Mesodermal cell (in vitro differentiated cells): ENCODE data around the gene NGEF.

Source experiments
- H3K27ac ChIP-seq: 2 replicates; pipeline ENCODE4 v1.7.0; 2013; ENCODE audit warnings: mild to moderate bottlenecking, low read depth, low read length, moderate library complexity; ENCODE audit not compliant: severe bottlenecking
- H3K36me3 ChIP-seq: 2 replicates; pipeline ENCODE4 v1.7.1; 2013; ENCODE audit warnings: mild to moderate bottlenecking, low read length, moderate library complexity; ENCODE audit not compliant: control insufficient read depth, insufficient read depth
- H3K4me1 ChIP-seq: one replicate; pipeline ENCODE4 v1.7.1; 2013; ENCODE audit warnings: mild to moderate bottlenecking, low read length; ENCODE audit not compliant: insufficient read depth, control insufficient read depth, poor library complexity, severe bottlenecking
- H3K4me3 ChIP-seq: 2 replicates; pipeline ENCODE4 v1.7.0; 2013; ENCODE audit warnings: low read length, control low read depth, mild to moderate bottlenecking; ENCODE audit not compliant: insufficient read depth, poor library complexity, severe bottlenecking; ENCODE audit errors: extremely low read depth
- H3K9me3 ChIP-seq: 2 replicates; pipeline ENCODE4 v1.7.1; 2013; ENCODE audit warnings: mild to moderate bottlenecking, low read length, moderate library complexity; ENCODE audit not compliant: control insufficient read depth
- WGBS, 2 experiments: methylation state at CpG; one replicate each; pipeline ENCODE4 v1.1.5; 2013; ENCODE audit warnings: missing lambda C conversion rate in 2 of 2; ENCODE audit not compliant: insufficient coverage in 2 of 2; 5-methylcytosine and 5-hydroxymethylcytosine counted together

The NGEF gene

DNA sequence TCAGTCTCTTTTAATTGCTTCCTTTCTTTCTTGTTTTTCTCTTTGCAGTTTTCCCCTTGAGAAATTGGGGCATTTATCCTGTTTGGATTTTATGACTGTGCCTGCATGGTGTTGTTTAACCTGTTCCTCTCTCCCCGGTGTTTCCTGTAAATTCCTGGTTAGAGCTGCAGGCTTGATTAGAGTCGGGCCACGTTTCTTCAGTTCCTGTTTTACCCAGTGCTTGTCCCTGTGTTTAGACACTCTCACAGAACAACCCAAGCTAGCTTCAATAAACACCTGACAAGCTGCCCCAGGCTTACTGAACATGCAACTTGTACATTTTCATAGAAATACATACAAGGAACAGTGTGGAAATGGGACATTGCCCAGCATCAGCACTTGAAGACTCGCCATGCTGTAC lies 53.9 kb downstream of the NGEF start:
- 91 to 100% methylated on average over 1 to 4 of the region's 4 CpGs for WGBS, 2 experiments
- Histone ChIP-seq H3K27ac (no peak overlapping the region), H3K36me3 (no peaks in the 10 kb centered on the region), H3K9me3 (no peaks in the 10 kb centered on the region), H3K4me3 (no peak overlapping the region), H3K4me1 (no peaks in the 10 kb centered on the region)

DNA sequence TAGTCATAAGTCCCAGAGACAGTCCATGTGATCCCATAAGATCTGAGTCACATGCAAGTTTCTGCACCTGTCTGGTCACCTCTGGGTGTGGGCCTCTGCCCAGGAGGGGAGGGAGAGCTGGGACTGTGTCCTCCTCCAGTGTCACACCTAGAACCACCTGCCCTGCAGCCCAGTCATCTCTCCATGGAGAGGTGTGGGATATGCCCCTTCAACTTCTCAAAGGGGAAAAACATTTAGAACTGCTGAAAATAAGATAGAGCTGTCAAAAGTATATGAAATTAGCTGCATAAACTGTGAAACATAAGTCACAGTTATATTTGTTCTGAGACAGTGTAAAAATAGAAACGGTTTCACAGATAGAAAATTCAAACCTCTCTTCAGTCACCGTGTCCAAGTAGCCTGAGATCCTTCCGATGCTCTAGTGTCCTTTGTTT lies 55.4 kb downstream of the NGEF start:
- Histone ChIP-seq H3K4me3 (no peak overlapping the region), H3K27ac (no peak overlapping the region), H3K36me3 (no peaks in the 10 kb centered on the region), H3K9me3 (no peaks in the 10 kb centered on the region), H3K4me1 (no peaks in the 10 kb centered on the region)
- 73 to 100% methylated on average over 2 to 3 of the region's 3 CpGs for WGBS, 2 experiments

DNA sequence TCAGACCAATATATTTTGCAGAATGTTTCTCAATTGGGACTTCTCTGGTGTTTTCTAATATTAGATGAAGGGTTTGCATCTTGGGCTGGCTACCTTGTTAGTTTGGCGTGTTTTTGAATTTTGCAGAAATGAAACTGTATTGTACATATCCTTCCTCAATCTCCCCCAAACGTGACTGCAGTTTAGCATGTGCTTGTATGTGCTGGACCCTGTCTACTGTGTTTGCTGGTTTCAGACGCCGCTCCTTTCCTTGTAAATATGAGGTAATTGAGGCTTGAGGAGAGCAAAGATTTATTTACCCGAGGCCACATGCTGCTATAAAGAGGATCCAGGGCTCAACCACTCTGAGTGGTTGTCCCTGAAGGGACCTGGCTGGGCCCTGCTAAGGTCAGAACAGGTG lies 57.2 kb downstream of the NGEF start:
- no peak overlapping the region for H3K27ac ChIP-seq
- no peaks in the 10 kb centered on the region for H3K9me3 ChIP-seq
- no peaks in the 10 kb centered on the region for H3K4me1 ChIP-seq
- H3K36me3 ChIP-seq, result no peaks in the 10 kb centered on the region
- no peak overlapping the region for H3K4me3 ChIP-seq
- 93 to 100% methylated on average over 3 of the region's 5 CpGs for WGBS, 2 experiments

DNA sequence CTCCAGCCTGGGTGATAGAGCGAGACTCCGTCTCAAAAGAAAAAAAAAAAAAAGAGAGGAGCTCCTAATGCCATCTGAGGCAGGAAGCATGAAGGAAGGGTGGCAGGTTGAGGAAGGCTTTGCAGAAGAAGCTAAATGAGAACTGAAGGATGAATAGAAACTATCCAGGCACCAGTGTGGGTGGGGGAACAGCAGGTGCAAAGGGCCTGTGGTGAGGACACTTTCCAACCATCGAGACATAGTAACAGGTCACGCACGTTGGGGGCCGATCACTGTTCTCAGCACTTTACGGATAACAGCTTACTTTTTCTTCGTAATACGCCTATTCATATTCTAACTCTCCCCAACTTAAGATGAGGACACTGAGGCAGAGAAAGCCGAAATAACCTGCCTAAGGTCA lies 58.4 kb downstream of the NGEF start:
- no peaks in the 10 kb centered on the region for H3K4me1 ChIP-seq
- no peak overlapping the region for H3K4me3 ChIP-seq
- 88 to 98% methylated on average over 9 to 10 of the region's 10 CpGs for WGBS, 2 experiments
- H3K27ac ChIP-seq, result no peak overlapping the region
- H3K36me3 ChIP-seq, result no peaks in the 10 kb centered on the region
- H3K9me3 ChIP-seq, result no peaks in the 10 kb centered on the region

DNA sequence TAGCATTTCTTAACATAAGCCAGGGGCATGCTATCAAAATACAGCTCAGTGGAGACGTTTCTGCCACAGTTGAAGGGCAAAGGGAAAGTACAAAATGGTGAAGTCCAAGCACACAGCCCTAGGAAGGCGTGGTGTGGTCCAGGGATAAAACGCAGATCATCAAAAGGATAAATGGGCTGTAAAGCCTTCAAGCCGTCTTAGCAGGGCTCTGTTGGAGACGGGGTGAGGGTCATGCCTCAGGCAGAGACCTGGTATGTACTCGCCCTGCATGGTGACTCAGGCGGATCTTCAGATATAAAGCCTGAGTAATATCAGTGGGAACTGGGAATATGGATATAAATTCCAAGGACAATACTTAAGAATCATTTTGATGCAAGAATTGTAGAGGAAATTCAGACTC lies 61.2 kb downstream of the NGEF start:
- Histone ChIP-seq H3K4me3 (no peak overlapping the region), H3K4me1 (no peaks in the 10 kb centered on the region), H3K9me3 (no peaks in the 10 kb centered on the region), H3K36me3 (no peaks in the 10 kb centered on the region), H3K27ac (no peak overlapping the region)
- WGBS, 2 experiments, result 71% methylated on average over 6 of the region's 7 CpGs

DNA sequence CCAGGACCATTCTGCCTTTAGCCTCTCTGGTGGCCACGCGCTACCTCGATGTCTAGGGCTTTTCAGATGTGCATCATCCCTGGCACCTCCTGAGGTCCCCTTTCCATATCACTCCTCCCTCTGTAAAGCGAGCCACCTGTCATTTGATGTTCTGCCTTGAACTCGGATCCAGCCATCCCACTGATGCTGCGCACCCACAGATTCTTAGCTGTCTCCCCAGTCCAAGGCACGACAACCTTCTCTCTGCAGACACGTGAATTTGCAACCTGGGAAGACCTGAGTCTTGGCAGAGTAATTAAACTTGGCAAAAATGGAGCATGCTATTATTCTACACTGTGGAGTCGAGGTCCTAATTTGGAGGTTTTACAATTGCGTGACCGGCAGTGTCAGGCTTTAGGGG lies 61.9 kb downstream of the NGEF start:
- no peak overlapping the region for H3K27ac ChIP-seq
- no peak overlapping the region for H3K4me3 ChIP-seq
- no peaks in the 10 kb centered on the region for H3K36me3 ChIP-seq
- 94 to 95% methylated on average over 11 of the region's 11 CpGs for WGBS, 2 experiments
- H3K9me3 ChIP-seq, result no peaks in the 10 kb centered on the region
- no peaks in the 10 kb centered on the region for H3K4me1 ChIP-seq

DNA sequence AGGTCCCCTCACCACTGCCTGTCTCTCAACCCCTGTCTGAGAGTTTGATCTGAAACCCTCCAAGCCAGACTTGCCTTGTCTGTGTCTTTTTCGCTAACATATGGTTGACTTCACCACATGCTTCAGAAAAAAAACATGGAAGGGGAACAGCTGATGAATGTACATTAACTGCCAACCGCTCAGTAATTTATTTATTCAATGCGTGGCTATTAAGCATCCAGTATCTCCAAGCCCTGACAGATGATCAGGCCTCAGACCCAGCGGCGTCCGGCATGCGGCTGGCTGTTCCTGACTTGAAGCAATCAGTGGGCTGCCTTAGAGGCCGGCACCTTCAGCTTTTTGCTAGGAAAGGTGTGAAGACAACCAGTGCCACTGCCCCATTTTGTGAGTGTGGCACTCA lies 62.3 kb downstream of the NGEF start:
- 92 to 100% methylated on average over 7 to 8 of the region's 8 CpGs for WGBS, 2 experiments
- Histone ChIP-seq H3K4me1 (no peaks in the 10 kb centered on the region), H3K4me3 (no peak overlapping the region), H3K27ac (no peak overlapping the region), H3K9me3 (no peaks in the 10 kb centered on the region), H3K36me3 (no peaks in the 10 kb centered on the region)

DNA sequence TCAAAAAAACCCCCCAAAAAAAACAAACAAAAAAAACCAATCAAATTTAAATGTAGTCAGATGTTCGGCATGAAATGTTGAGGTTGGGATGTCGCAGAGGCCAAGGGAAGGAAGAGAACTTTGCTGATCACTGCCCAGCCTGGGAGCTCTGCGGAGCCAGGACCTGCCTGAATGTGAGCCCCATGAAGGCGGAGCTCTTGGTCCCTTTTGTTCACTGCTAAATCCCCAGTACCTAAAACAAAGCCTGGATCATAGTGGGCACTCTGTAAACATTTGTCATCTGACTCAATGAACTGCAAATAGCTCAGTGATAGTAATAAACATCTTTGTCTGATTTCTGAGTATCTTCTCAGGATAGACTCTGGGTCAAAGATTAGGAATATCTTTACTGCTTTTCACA lies 64.0 kb downstream of the NGEF start:
- H3K4me3 ChIP-seq, result no peak overlapping the region

DNA sequence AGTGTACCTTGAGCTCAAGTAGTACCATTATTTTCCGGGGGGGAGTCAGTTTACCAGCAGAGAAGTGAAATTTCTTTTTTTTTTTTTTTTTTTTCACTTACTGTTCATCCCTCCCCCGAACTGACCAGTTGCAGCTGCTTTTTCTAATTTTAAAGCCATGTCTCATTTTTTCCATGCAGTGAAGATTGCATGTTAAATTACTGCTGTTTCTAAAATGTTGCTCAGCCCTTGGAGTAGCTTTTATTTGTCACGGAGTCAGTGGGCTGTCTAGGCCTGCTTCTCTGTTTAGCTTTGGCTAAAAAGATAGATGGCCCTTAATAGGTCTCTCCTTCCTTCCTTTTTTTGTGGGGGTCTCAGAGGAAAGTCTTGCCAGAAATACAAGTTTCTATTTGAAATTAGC lies 70.2 kb downstream of the NGEF start:
- WGBS, 2 experiments, result 100% methylated on average over 1 of the region's 3 CpGs; no CpG with 5 or more reads in 1 of the 2 experiments
- H3K36me3 ChIP-seq, result no peaks in the 10 kb centered on the region
- H3K4me1 ChIP-seq, result no peaks in the 10 kb centered on the region
- no peak overlapping the region for H3K27ac ChIP-seq
- no peak overlapping the region for H3K4me3 ChIP-seq
- peaks cover 9% of the 10 kb centered on the region for H3K9me3 ChIP-seq

More for the DNA sequence above, 64.0 kb downstream of the NGEF start:
- H3K36me3 ChIP-seq, result no peaks in the 10 kb centered on the region
- H3K4me1 ChIP-seq, result no peaks in the 10 kb centered on the region
- H3K27ac ChIP-seq, result no peak overlapping the region
- WGBS, 2 experiments, result 65 to 74% methylated on average over 3 to 4 of the region's 4 CpGs
- H3K9me3 ChIP-seq, result no peaks in the 10 kb centered on the region

DNA sequence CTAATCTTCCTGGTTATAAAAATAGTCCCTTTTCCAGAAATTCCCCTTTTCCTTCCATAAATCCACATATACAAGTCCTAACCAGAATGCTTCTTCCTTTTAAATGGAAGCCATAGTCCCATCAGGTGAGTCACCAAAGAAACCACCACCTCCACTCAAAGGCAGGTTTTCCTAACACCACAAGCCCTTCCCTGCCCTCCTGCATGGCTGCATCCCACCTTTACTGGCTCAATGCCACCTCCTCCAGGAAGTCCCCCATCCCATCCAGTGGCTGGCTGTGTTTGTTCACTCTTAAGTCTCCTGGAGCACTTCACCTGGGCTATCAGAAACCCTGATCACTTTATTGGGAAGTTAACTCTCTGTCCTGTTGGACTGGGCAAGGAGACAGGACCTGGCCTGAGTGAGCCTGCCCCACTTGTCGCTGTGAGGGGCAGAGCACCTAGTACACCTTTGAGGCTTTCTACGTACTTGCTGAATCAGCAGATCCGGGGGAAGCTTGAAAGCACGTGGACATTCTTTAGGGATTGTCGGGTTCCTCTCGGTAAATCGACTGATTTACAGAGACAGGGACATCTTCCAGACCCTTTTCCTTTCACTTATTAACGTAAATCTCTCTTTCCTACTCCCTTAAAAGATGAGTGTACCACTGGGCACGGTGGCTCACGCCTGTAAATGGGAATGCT lies 71.0 kb downstream of the NGEF start:
- Histone ChIP-seq H3K4me1 (no peaks in the 10 kb centered on the region), H3K27ac (no peak overlapping the region), H3K4me3 (no peak overlapping the region), H3K9me3 (peaks cover 9% of the 10 kb centered on the region), H3K36me3 (no peaks in the 10 kb centered on the region)
- WGBS, 2 experiments, result 89 to 91% methylated on average over 9 to 10 of the region's 10 CpGs

DNA sequence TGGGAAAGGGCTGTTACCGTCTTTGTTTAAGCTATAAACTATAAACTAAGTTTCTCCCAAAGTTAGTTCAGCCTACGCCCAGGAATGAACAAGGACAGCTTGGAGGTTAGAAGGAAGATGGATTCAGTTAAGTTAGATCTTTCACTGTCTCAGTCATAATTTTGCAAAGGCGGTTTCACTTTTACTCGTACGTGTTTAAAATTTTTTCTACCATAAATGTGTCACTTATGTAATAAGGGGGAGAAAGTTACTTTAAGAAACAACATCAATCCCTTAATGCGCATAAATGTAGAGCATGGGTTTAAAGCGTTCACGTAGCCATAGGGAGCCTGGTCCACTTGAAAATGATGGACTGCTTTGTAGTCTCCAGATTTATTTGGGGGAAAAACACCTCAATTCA lies 71.7 kb downstream of the NGEF start:
- H3K27ac ChIP-seq, result no peak overlapping the region
- no peaks in the 10 kb centered on the region for H3K4me1 ChIP-seq
- H3K9me3 ChIP-seq, result peaks cover 9% of the 10 kb centered on the region
- H3K36me3 ChIP-seq, result no peaks in the 10 kb centered on the region
- H3K4me3 ChIP-seq, result no peak overlapping the region
- 92% methylated on average over 2 of the region's 8 CpGs; no CpG with 5 or more reads in 1 of the 2 experiments for WGBS, 2 experiments
